Astrocyte (in vitro differentiated cells and primary cell): ENCODE results near the gene NMNAT3. TPM values are rescaled to one million over a fixed set of nuclear protein-coding genes. Genes with fewer than 3 reads are reported as not detected.

Experiments
- DNase-seq: peaks from one replicate; pipeline ENCODE4 v3.0.0-alpha.2; 2010; ENCODE audit warnings: low read depth
- FAIRE-seq: peaks from 2 replicates; lab custom pipeline; 2011; peaks lifted over from hg19 to GRCh38; lab: Jason Lieb, UNC
- H2AFZ ChIP-seq: 2 replicates; pipeline ENCODE4 v1.6.0; 2012; ENCODE audit warnings: low read depth, low read length, inconsistent platforms
- H3K27ac ChIP-seq: 2 replicates; pipeline ENCODE4 v1.5.1; 2011; ENCODE audit warnings: low read depth, low read length, inconsistent platforms
- H3K27me3 ChIP-seq: 2 replicates; pipeline ENCODE4 v1.6.0; 2011; ENCODE audit warnings: low read length, inconsistent platforms; ENCODE audit not compliant: insufficient read depth
- H3K36me3 ChIP-seq: 2 replicates; pipeline ENCODE4 v1.5.1; 2011; ENCODE audit warnings: low read length, inconsistent platforms; ENCODE audit not compliant: insufficient read depth
- H3K4me1 ChIP-seq: 2 replicates; pipeline ENCODE4 v1.5.1; 2011; ENCODE audit warnings: low read length, inconsistent platforms; ENCODE audit not compliant: insufficient read depth
- H3K4me2 ChIP-seq: 2 replicates; pipeline ENCODE4 v1.6.0; 2012; ENCODE audit warnings: low read length, inconsistent platforms
- H3K4me3 ChIP-seq: 2 replicates; pipeline ENCODE4 v1.5.1; 2011; ENCODE audit warnings: low read depth, mild to moderate bottlenecking, low read length, inconsistent platforms; ENCODE audit not compliant: insufficient read depth
- H3K79me2 ChIP-seq: 2 replicates; pipeline ENCODE4 v1.6.0; 2012; ENCODE audit warnings: mild to moderate bottlenecking, low read length, inconsistent platforms; ENCODE audit not compliant: insufficient read depth
- H3K9ac ChIP-seq: 2 replicates; pipeline ENCODE4 v1.6.0; 2012; ENCODE audit warnings: mild to moderate bottlenecking, low read length, inconsistent platforms
- H3K9me3 ChIP-seq: 2 replicates; pipeline ENCODE4 v1.5.1; 2012; ENCODE audit warnings: low read depth, mild to moderate bottlenecking, low read length, inconsistent platforms; ENCODE audit not compliant: insufficient read depth
- H4K20me1 ChIP-seq: 2 replicates; pipeline ENCODE4 v1.6.0; 2012; ENCODE audit warnings: low read length, inconsistent platforms; ENCODE audit not compliant: insufficient read depth
- H3K27ac Mint-ChIP-seq: one replicate; pipeline ENCODE4 v1.8.0; 2021; ENCODE audit warnings: mild to moderate bottlenecking, mixed read lengths; ENCODE audit not compliant: unreplicated experiment
- H3K27me3 Mint-ChIP-seq: one replicate; pipeline ENCODE4 v1.8.0; 2021; ENCODE audit warnings: low read depth, mixed read lengths; ENCODE audit not compliant: unreplicated experiment
- H3K36me3 Mint-ChIP-seq: one replicate; pipeline ENCODE4 v1.8.0; 2021; ENCODE audit warnings: low read depth, mixed read lengths; ENCODE audit not compliant: unreplicated experiment
- H3K4me1 Mint-ChIP-seq: one replicate; pipeline ENCODE4 v1.8.0; 2021; ENCODE audit warnings: low read depth, mixed read lengths; ENCODE audit not compliant: unreplicated experiment
- H3K4me3 Mint-ChIP-seq: one replicate; pipeline ENCODE4 v1.8.0; 2021; ENCODE audit warnings: mild to moderate bottlenecking, moderate library complexity, mixed read lengths; ENCODE audit not compliant: unreplicated experiment
- H3K9me3 Mint-ChIP-seq: one replicate; pipeline ENCODE4 v1.8.0; 2021; ENCODE audit warnings: mild to moderate bottlenecking, mixed read lengths; ENCODE audit not compliant: unreplicated experiment
- EZH2 ChIP-seq: IDR thresholded peaks from 2 replicates; pipeline ENCODE4 v1.6.1; 2012; ENCODE audit warnings: mild to moderate bottlenecking, low read length, inconsistent platforms; ENCODE audit not compliant: insufficient read depth
- total RNA-seq: library from RNA; stranded (reverse); gene quantifications from 2 replicates; pipeline ENCODE4 v1.2.1, GENCODE V29; 2021
- TF ChIP-seq, protein P1 (sequence below): IDR thresholded peaks from 2 replicates; pipeline ENCODE4 v1.5.1; 2011; ENCODE audit warnings: low read depth, mild to moderate bottlenecking, inconsistent platforms, low read length, moderate library complexity; ENCODE audit not compliant: insufficient read depth

Gene NMNAT3
- total RNA-seq, 1 donor from 2014 or later = 1.3 TPM

DNA sequence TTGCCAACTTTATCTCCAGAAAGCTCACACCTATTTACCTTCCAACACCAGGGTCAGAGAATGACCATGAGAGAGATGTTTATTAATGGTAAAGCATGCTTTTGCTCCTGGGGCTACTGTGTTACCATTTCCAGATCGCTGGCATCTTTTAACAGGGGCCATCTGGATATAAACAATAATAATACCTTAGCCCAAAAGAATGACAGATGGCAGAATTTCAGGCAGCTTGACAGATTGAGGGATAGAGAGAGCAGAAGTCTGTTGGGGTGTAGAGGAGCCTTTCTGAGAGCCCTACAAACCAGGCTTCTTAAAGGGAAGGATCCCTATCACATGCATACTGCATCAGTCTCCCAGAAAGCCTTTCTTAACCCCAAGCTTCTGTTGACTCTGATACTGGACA lies 156.0 kb downstream of the NMNAT3 start:
- Histone ChIP-seq H3K79me2 (peaks cover 19% of the 10 kb centered on the region), H3K4me2 (no peak overlapping the region), H2AFZ (no peak overlapping the region), H4K20me1 (peaks cover 66% of the 10 kb centered on the region), H3K4me1 (no peaks in the 10 kb centered on the region), H3K36me3 (peaks cover 35% of the 10 kb centered on the region), H3K27ac (no peak overlapping the region), H3K27me3 (no peaks in the 10 kb centered on the region), H3K9ac (no peak overlapping the region), H3K9me3 (no peaks in the 10 kb centered on the region), H3K4me3 (no peak overlapping the region)
- H3K36me3 Mint-ChIP-seq = peaks cover 6% of the 10 kb centered on the region
- DNase-seq (no peak), FAIRE-seq (no peak)
- no peaks in the 10 kb centered on the region for H3K4me1 Mint-ChIP-seq
- TF ChIP-seq EZH2 = no peak
- TF ChIP-seq, protein P1, sequence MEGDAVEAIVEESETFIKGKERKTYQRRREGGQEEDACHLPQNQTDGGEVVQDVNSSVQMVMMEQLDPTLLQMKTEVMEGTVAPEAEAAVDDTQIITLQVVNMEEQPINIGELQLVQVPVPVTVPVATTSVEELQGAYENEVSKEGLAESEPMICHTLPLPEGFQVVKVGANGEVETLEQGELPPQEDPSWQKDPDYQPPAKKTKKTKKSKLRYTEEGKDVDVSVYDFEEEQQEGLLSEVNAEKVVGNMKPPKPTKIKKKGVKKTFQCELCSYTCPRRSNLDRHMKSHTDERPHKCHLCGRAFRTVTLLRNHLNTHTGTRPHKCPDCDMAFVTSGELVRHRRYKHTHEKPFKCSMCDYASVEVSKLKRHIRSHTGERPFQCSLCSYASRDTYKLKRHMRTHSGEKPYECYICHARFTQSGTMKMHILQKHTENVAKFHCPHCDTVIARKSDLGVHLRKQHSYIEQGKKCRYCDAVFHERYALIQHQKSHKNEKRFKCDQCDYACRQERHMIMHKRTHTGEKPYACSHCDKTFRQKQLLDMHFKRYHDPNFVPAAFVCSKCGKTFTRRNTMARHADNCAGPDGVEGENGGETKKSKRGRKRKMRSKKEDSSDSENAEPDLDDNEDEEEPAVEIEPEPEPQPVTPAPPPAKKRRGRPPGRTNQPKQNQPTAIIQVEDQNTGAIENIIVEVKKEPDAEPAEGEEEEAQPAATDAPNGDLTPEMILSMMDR = no peak
- H3K27me3 Mint-ChIP-seq = peaks cover 8% of the 10 kb centered on the region
- H3K27ac Mint-ChIP-seq = no peak overlapping the region
- H3K9me3 Mint-ChIP-seq = no peaks in the 10 kb centered on the region
- no peak overlapping the region for H3K4me3 Mint-ChIP-seq

DNA sequence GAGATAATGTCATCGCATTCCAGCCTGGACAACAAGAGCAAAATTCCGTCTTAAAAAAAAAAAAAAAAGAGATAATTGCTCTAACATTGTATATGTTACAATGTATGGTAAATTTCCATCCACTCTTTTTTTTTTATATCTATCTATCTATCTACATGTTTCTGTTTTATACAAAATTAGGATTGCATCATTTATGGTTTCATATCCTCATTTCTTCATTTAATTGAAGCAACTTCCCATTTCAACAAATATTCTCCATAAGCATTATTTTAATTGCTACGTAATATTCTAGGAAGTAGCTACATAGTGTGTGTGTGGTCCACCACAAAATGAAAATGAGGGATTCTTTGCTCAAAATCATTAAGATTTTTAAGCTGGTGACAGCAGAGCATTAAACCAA lies 156.6 kb downstream of the NMNAT3 start:
- H3K9me3 Mint-ChIP-seq = no peaks in the 10 kb centered on the region
- Histone ChIP-seq H3K4me2 (no peak overlapping the region), H3K4me1 (no peaks in the 10 kb centered on the region), H4K20me1 (peaks cover 60% of the 10 kb centered on the region), H3K79me2 (peaks cover 12% of the 10 kb centered on the region), H3K36me3 (peaks cover 33% of the 10 kb centered on the region), H3K9me3 (no peaks in the 10 kb centered on the region), H3K27ac (no peak overlapping the region), H2AFZ (no peak overlapping the region), H3K27me3 (no peaks in the 10 kb centered on the region), H3K9ac (no peak overlapping the region), H3K4me3 (no peak overlapping the region)
- H3K36me3 Mint-ChIP-seq = peaks cover 3% of the 10 kb centered on the region
- H3K4me3 Mint-ChIP-seq = no peak overlapping the region
- TF ChIP-seq, protein P1 = no peak
- no peak for TF ChIP-seq EZH2
- H3K27ac Mint-ChIP-seq = no peak overlapping the region
- H3K27me3 Mint-ChIP-seq = peaks cover 8% of the 10 kb centered on the region
- FAIRE-seq (no peak), DNase-seq (no peak)
- H3K4me1 Mint-ChIP-seq = no peaks in the 10 kb centered on the region

DNA sequence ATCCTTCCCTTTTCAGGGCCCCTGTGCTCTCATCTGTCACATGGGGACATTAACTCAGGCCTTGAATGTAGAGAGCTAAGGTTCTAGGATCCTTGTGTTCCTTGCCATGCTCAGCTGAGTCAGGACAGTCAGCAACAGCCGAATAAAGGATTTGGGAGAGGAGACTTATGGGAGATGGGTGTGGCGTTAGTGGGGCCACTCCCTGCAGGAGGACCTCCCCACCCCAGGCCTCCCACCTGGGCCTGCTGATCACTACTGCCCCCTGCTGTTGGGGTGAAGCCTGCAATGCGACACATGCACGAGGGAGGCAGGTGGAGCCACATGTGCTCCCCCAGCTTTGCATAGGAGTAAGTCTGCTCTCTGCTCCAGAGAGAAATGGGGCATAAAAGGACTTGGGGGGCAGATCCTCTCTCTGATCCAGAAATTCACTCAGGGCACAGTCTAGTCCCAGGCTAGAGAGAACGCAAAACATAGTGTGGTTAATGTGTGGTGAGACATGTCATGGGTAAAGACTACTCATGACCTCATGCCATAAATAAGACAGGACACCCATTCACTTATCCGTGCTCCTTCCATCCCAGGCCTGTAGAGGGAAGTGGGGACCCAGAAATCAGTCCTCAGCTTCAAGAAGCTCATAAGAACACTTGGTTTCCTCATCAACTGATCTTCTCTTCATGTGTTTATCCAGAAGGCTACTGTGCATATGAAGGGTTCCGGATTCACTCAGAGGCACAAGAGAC lies 157.6 kb downstream of the NMNAT3 start:
- H3K9me3 Mint-ChIP-seq = no peaks in the 10 kb centered on the region
- H3K36me3 Mint-ChIP-seq = peaks cover 5% of the 10 kb centered on the region
- H3K4me3 ChIP-seq = no peak overlapping the region
- H3K9me3 ChIP-seq = no peaks in the 10 kb centered on the region
- peaks cover 51% of the 10 kb centered on the region for H4K20me1 ChIP-seq
- peaks cover 25% of the 10 kb centered on the region for H3K36me3 ChIP-seq
- no peak overlapping the region for H2AFZ ChIP-seq
- H3K27me3 ChIP-seq = no peaks in the 10 kb centered on the region
- peaks cover 10% of the 10 kb centered on the region for H3K27me3 Mint-ChIP-seq
- H3K4me3 Mint-ChIP-seq = no peak overlapping the region
- no peaks in the 10 kb centered on the region for H3K4me1 ChIP-seq
- no peaks in the 10 kb centered on the region for H3K4me1 Mint-ChIP-seq
- DNase-seq = peak; percentile 13
- no peak for FAIRE-seq
- H3K4me2 ChIP-seq = no peak overlapping the region
- no peak overlapping the region for H3K27ac Mint-ChIP-seq
- no peak overlapping the region for H3K9ac ChIP-seq
- H3K27ac ChIP-seq = no peak overlapping the region
- TF ChIP-seq, protein P1 = peak; percentile 11
- TF ChIP-seq EZH2 = no peak
- H3K79me2 ChIP-seq = peaks cover 10% of the 10 kb centered on the region
